ENCODE measurements around the gene IFI16. TPM values are rescaled to one million over a fixed set of nuclear protein-coding genes. Genes with fewer than 3 reads are reported as not detected.

The IFI16 gene
- total RNA-seq, 1 donor from 2014 or later, result 5.2 TPM

DNA sequence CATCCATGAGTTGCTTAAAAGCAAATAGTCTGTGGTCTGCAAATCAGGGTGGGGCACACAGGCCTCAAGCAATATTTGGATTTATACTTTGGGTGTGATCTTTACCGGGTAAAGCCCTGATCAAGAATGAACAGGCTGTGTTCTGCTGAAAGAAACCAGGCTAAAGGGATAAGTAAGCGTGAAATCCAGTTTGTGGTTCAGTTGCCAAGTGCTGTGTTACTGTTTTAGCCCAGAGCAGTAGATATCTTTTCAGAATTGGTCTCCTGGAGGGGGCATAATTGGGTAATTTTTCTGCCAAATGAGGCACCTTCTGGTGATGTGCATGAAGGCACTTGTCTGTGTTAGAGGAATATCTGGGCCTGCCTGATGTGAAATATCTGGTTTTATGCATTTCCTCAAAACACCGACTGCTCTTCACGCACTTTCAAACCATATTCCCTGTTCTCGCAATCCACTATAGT, 45.5 kb downstream of the IFI16 start:
- no peak for ATAC-seq
- no peak for DNase-seq (ENCODE audit: low spot score)

DNA sequence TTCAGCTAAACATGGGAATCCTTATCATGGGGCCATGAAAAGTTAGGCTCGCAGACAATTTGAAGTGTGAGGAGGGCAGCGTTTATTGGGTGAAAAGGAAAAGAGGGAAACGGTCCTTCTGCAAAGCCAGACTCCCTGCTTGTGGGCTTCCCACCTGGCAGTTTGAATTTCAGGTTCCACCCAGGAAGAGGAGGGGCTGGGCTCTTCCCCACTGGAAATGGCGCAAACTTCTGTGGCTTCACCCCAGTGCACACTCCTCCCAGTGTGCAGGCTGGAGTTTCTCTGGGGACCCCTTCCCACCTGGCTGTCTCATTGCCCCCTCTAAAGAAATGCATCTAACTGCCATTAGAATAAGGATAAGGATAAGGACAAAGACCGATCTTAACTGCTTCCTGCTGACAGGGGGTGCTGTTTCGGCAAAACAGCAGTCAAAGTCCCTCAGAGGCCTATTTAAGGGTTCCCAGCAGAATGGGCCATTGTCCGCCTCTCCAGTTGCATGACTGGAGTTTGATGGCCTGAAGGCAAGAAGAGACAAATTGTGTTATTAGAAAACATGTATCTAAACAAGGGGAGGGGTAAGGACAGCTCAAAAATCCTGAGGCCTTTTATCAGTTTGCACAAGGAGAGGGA, 46.5 kb downstream of the IFI16 start:
- no peak for DNase-seq (ENCODE audit: low spot score)
- no peak for ATAC-seq

DNA sequence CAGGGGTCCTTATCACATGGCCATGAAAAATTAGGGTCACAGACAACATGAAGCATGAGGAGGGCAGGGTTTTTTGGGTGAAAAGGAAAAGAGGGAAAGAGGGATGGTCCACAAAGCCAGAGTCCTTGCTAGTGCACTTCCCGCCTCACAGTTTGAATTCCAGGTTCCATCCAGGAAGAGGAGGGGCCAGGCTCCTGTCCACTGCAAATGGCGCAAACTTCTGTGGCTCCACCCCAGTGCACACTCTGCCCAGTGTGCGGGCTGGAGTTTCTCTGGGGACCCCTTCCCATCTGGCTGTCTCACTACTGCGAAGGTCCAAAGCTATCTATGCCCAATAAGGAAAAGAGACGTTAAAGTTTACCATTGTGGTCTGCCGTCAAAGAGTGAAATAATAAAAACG, 49.0 kb downstream of the IFI16 start:
- ATAC-seq (no peak), DNase-seq (ENCODE audit: low spot score) (no peak)

DNA sequence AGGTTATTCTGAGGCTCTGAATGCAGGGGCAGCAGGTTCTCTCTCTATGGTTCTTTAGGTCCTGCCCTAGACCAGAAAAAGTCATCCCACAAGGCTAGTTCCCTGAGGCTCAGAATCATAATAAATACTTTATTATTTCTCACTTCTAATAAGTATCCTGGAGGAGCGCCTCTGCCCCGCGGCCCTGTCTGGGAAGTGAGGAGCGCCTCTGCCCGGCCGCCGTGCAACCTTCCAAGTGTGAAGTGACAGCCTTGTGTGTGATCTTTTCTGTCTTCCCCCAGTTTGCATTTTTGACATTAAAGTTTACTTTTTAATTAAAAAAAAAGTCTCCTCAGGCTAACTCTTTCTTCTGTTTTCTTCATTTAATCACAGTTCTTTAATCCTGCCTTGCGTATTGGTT, 55.4 kb downstream of the IFI16 start:
- DNase-seq (ENCODE audit: low spot score) (no peak), ATAC-seq (no peak)

DNA sequence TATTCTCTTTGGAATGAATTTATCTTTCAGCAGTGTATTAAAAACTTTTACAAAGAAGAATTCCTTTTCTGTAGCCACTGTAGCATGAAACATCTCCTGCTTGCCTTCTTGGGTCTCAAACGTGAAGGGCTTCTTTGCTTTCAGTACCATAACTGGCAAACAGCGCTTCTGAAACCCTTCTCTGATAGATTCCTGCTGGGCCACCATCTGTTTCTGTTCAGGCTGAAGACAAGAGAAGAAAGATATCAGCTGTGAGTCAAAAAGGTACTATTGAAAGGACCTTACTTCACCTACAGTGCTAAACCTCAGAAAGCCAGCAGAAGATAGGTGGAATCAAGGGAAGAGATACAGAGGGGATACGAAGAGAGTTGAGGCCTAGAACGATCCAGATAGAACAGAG, 56.4 kb downstream of the IFI16 start:
- DNase-seq (ENCODE audit: low spot score) (no peak), ATAC-seq (no peak)

DNA sequence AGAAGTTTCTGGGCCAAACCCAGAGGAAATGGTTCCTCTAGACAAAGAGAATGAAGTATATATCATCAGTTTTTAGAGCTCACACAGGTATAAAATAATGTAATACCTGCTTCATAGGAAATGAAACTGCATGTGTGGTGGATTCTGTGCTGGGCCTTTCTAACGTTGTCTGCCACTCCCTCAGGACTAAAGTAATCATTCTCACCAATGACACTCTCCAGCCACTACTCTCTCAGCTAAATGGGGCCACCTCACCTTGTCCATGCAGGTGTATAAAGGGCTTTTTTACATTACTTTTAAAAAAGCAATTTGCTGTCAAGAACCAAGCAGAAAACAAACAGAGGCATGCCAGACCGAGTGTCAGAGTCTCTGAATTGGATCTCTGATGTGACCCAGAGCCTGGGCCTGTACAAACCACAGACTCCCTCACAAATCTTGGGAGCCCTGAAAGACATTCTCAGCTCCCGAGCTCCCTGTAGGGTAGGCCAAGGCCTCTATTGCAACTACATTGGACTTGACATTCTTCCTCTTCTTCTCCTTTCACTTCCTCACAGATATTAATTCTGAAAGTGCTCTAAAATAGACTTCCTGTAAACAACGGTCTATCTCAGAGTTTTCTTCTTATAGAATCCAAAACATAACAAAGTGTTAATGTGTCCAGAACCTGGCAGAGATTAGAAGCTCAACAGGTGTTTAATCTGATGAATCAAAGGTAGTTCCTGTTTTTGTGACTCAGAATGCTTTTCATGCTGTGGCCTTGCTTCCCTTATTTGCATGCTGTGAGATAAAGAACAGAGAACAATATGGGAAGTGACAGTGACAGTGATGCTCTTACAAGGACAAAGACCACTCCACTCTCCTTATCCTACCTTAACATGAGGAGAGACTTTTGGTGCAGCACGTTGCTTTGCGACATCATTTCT, 58.3 kb downstream of the IFI16 start:
- no peak for DNase-seq (ENCODE audit: low spot score)
- ATAC-seq, result peak; percentile 34

DNA sequence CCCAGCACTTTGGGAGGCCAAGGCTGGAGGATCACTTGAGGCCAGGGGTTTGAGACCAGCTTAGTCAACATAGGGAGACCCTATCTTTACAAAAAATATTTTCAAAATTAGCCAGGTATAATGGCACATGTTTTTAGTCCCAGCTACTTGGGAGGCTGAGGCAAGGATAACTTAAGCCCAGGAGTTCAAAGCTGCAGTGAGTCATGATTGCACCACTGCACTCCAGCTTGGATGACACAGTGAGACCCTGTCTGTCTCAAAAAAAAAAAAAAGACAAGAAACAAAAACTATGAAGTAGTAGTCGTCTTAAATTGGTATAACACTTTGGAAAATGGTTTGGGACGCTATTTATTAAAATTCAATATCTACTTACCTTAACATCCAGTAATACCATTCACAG, 59.2 kb downstream of the IFI16 start:
- no peak for DNase-seq (ENCODE audit: low spot score)
- no peak for ATAC-seq

DNA sequence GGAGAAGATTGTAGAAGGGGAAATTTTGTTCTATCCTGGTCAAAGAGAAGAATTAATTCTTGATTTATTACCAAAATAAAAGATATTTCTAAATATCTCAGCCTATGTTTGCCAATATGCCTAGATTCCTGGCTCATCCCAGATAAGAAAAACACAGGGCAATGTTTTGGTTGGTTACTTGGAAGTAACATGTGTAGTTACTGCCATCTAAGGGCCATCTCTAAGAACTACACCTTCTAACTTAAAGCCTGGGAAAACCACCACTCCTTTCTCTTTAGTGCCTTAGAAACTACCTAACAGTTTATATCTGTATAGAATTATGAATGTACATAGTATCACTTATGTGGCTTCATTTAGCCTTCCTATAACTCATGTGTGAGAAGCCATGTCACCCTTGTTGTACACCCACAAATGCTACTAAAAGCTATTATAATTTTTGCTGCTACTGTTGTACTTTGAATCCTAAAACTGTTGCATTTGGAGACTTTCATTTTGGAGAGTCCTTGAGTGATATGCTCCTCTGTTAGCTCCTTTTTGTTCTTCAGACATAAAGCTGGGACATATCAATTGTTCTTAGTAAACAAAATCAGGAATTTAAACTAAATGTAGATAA, 62.4 kb downstream of the IFI16 start:
- ATAC-seq, result peak; percentile 99
- DNase-seq (ENCODE audit: low spot score), result no peak

DNA sequence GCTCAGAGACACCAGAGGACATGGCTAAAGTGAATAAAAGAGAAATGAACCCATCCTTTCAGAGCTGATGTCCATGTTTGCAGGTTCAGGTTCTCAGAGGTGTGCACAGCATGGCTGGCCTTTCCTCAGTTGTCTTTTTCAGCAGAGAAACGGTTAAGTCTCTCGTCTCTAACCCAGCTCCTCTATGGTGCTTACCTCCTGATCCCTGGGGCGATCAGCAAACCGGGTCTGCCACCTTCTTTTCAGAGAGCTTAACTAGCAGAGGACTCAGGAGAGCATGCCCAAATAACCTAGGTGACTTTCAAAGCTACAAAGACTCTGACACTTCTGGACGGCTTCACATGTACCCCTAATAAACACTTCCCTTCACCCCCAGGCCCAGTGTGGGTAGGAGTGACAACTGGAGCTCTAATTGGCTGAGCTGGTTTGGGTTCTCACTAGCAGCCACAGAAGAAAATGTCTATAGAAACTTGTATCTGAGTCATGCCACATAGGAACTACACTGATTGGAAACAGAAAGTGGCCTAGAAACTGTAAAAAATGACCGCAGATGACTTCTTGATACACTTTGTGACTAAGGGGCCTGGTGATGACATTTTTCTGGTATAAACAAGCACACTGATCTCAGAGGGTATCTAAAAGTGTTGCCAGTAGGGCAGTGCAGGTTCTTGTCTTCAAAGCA, 66.9 kb downstream of the IFI16 start, which contains the start of gene AIM2:
Gene AIM2 (minus strand): TSS at position 329 of the 682 bp plus-strand sequence. CDS start 3,267 bp downstream, outside the sequence.
- DNase-seq (ENCODE audit: low spot score) (no peak), ATAC-seq (peak; percentile 23)

DNA sequence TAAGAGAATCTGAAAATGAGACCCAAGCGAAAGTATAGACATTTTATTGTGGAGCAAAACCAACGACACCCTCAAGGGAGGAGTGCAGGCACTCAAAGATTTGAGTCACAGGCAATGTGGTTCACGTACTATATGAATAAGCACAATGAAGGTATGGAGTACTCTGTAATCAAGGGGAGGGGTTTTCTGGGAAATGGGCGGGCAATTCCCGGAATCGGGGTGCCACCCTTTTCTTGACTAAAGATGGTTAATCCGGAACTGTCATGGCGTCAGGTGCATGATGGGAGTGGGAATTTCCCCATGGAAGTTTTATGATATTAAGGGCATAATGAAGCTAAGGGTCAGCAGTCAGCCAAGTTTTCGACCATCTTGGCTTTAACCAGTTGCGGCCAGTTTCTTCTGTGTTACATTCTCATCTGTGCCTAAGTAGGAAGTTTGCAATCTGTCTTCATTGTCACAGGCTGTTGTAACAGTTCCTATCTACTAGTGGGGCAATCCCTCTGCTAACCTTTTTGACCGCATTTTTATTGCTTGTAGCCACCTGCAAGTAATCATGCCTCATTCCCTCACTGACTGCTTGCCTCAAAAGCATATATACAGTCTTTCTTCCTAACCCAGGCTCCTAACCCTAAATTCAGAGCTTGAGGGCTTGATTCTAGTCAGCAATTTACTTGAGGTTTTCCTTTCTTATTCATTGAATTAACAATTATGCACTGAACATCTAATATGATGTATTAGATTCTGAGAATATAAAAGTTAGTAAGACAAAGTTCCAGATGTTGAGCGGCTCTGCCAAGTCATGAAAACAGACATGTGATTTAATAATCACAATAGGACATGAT, 67.6 kb downstream of the IFI16 start:
- DNase-seq (ENCODE audit: low spot score) (peak; percentile 52), ATAC-seq (peak; percentile 18)

DNA sequence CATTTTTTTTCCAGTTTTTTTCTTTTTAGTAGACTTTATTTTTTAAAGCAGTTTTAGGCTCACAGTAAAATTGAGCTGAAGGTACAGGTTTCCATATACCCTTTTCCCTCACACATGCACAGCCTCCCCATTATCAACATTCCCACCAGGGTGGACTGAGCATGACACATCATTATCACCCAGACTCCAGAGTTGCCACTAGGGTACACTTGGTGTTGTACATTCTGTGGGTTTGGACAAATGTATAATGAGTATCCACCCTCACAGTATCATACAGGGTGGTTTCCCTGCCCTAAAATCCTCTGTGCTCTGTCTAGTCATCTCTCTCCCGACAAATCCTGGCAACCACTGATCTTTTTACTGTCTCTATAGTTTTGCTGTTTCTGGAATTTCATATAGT, 69.8 kb downstream of the IFI16 start:
- DNase-seq (ENCODE audit: low spot score), result no peak
- no peak for ATAC-seq

DNA sequence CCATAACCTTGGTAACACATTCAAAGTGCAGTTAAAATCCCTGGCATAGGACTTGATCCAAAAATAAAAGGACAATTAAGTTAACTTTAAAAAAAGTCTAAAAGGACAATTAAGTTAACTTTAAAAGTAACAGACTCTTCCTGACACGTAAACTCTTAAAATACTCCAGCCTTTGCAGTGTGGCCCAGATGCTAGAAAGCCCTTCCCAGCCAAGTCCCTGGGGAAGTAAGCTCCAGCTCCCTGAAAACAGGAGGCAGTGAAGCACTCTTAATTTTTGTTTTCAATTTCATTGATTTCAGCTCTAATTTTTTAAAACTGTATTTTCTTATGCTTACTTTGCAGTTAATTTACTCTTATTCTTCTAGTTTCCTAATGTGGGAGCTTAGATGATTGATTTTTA, 71.9 kb downstream of the IFI16 start:
- no peak for DNase-seq (ENCODE audit: low spot score)
- ATAC-seq, result no peak

DNA sequence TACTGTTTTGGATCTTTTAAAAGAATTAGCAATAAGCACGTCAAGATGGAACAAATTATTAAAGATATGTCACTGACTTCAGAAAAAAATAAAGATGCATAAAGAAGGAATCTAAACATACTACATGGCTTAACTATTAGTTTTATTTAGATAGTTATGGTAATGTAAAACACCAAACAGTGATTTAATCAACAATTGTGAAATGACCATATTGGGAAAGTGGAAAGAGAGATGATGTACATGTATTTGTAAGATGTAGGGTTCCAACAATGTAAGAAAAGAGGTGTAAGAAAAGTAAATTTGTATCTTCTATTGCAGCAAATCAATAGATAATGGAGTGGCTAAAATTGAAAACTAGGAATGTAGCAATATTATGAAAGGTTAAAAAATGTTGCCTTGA, 73.3 kb downstream of the IFI16 start:
- DNase-seq (ENCODE audit: low spot score) (no peak), ATAC-seq (no peak)

DNA sequence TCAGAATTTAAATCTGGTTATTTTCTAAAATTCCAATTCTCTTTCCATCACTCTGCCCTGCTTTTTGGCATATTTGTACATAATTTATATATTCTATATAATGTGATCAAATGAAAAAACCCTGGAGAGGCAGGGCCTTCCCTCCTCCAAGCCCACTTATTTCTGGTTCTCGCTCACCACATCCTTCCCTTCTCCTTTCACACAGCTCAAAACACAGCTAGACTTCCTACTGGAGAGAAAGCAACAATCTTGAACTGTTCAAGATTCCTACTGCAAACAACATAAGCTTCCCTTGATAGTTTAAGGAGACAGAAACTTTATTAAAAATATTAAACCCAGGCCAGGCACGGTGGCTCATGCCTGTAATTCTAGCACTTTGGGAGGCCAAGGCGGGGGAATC, 74.4 kb downstream of the IFI16 start:
- ATAC-seq (no peak), DNase-seq (ENCODE audit: low spot score) (no peak)

DNA sequence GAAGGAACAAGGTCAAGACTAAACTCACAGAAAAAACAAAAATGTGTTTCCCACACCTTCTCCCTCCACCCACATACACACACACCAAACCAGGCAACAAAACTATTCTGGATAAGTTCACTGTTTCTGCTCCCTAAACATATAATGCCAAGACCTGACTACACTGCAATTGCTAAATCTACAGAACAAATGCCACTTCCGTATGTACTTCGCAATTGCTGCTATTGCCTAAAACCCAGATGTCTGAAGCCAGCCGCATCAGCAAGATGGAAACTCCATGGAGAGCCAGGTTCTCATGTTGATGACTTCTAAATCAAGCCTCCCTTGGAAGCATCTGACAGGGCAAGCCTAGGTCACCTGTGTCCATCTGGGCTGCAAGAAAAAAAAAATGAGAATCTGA, 75.2 kb downstream of the IFI16 start:
- DNase-seq (ENCODE audit: low spot score), result no peak

DNA sequence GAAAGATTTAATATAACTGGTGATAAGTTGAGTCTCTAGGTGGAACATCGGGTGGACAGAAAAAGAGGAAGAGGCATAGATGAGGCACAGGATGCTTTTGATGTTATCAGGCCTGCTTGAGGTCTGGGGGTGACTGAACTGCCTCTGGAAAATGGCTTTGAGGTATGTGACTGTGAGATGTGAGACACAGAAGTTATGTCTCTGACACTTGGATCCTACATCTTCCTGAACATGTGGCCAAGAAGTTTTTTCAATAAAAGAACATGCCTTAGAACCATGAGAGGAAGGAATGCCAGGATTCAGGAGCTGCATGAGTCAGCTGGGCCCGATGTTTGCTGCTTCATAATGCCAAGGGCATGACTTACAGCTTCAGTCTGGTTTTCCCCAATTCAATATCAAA, 78.3 kb downstream of the IFI16 start:
- ATAC-seq (no peak), DNase-seq (ENCODE audit: low spot score) (no peak)

More for the DNA sequence above, 75.2 kb downstream of the IFI16 start:
- no peak for ATAC-seq

DNA sequence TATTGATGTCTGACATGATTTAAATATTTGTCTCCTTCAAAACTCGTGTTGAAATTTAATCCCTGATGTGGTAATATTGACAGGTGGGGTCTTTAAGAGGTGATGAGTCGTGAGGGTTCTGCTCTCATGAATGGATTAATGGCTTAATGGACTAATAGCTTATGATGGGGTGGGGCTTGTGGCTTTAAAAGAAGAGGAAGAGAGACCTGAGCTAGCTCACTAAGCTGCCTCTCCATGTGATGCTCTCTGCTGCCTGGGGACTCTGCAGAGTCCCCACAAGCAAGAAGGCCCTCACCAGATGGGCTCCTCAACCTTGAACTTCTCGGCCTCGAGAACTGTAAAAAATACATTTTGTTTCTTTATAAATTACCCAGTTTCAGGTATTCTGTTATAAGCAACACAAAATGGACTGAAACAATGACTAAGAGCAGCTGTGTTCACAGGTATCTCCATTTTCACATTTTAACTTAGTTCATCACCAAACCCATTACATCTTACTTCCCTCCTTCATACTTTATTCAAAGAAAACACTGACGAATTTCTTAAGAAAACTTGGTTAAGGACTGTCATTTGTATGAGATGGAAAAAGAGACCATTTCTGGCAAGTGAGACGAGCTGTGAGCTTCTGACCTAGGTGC, 79.0 kb downstream of the IFI16 start:
- no peak for DNase-seq (ENCODE audit: low spot score)
- ATAC-seq, result no peak

DNA sequence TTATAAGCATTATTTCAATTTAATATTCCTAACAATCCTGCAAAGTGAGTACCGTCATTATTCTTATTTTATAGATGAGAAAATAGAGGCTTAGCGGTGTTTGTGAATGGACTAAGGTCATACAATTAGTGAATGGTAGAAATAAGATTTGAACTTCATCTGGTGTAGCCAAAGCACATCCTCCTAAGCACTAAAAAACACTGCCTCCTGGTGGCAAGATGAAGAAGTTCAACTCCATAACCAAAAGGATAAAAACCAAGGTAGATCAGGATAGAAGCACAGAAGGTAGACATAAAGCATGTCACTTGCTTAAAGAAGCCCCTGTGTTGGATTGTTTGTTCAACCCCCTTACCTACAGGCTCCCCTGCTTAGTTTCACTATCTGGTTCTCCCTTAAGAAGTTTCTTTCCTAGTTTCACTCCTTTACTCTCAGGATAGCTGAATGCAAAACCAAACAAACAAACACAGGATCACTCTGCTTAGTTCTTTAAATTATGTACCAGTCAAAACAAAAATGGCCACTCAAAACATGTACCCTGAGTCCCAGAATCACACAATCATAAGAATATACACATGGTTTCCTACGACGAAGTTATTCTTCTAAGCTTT, 79.6 kb downstream of the IFI16 start:
- ATAC-seq (peak; percentile 31), DNase-seq (ENCODE audit: low spot score) (no peak)
